Ovary (tissue), 9 donors: Measurements from ENCODE around the gene STK33. TPM values are rescaled to one million over a fixed set of nuclear protein-coding genes. Genes with fewer than 3 reads are reported as not detected.

Experiments used
- DNase-seq, 5 donors: peaks; one replicate each; pipeline ENCODE4 v3.0.0-alpha.2; 2019 to 2020
- H3K27ac ChIP-seq, 2 donors: fragments of 200-600 bp; one replicate each; pipeline versions ENCODE4 v1.5.1 to v1.8.0; 2019 to 2022
- H3K27me3 ChIP-seq: fragments of 200-600 bp; one replicate; pipeline ENCODE4 v1.8.0; 2022
- H3K36me3 ChIP-seq: fragments of 200-600 bp; sonication (generic); one replicate; pipeline ENCODE4 v1.5.1; 2019
- H3K4me1 ChIP-seq: one replicate; pipeline ENCODE4 v1.8.1; 2013; ENCODE audit warnings: mild to moderate bottlenecking, moderate library complexity; ENCODE audit not compliant: insufficient read depth
- H3K4me3 ChIP-seq: fragments of 200-600 bp; sonication (generic); one replicate; pipeline ENCODE4 v1.5.1; 2017
- H3K9me3 ChIP-seq, 2 donors: fragments of 200-600 bp in 1 of 2; sonication (generic) in 1 of 2; one replicate each; pipeline versions ENCODE4 v1.5.1 to v1.8.1; 2013 to 2019; ENCODE audit warnings: mild to moderate bottlenecking in 1 of 2, moderate library complexity in 1 of 2
- EP300 ChIP-seq: sonication (generic); formaldehyde crosslinking; IDR thresholded peaks from one replicate; pipeline ENCODE4 v1.6.1; 2017; ENCODE audit warnings: antibody characterized with exemption
- POLR2A ChIP-seq: fragments of 450-650 bp; IDR thresholded peaks from one replicate; pipeline ENCODE4 v1.6.1; 2017; ENCODE audit warnings: antibody characterized with exemption, mild to moderate bottlenecking, moderate library complexity
- WGBS, 3 donors: extraction: QIAGEN DNeasy Blood & Tissue Kit in 1 of 3; methylation state at CpG; one replicate each; pipeline versions ENCODE4 v1.1.5 to v1.1.7; 2013 to 2017; 5-methylcytosine and 5-hydroxymethylcytosine counted together
- intact Hi-C, 4 donors: fragments of 100-400 bp; cut with DNase I; formaldehyde crosslinking; loops; one replicate each; pipeline versions ENCODE4 v1.11.0 to v1.15.1; 2022 to 2023
- polyA plus RNA-seq, 2 donors: library from polyadenylated mRNA; stranded (reverse); fragments of 200-250 nt in 1 of 2; fragments of 350-450 nt in 1 of 2; fragmentation: Illumina TruSeq in 1 of 2; extraction: RNeasy Lipid Tissue Mini Kit (QIAGEN cat#74804) in 1 of 2; gene quantifications; one replicate each; pipeline ENCODE4 v1.2.3, GENCODE V29; 2013 to 2014
- total RNA-seq, 7 donors: library from RNA; depleted of rRNA in 2 of 7; stranded (reverse); fragments of >200 nt in 2 of 7; fragmentation: NEBNext Ultra II Directional in 3 of 7; extraction: Animal tissue kit (Norgen Biotek cat#: 25700) in 3 of 7; gene quantifications; one replicate each; pipeline versions ENCODE4 v1.1.0 to v1.2.4, GENCODE V29; 2016 to 2023
- TF ChIP-seq, protein P1 (sequence below), 3 donors: fragments of 450-650 bp in 2 of 3; fragments of 200-600 bp in 1 of 3; IDR thresholded peaks; one replicate each; pipeline versions ENCODE4 v1.5.1 to v1.8.0; 2016 to 2022; ENCODE audit warnings: antibody characterized with exemption in 3 of 3, mild to moderate bottlenecking in 1 of 3
- donor health status: DM: no; HTN: no; CAD: no; lungs with moderate emphysema.
- donor health status: DM: no; HTN: no; CAD: no.
- donor health status: Bipolar disorder and iron deficiency.
- donor health status: DM: yes; HTN: yes; CAD: no.
- donor health status: DM: no; HTN: no; CAD: no.
- donor health status: DM: yes; HTN: yes; CAD: no.

Gene STK33
- total and polyA plus RNA-seq, 9 donors, result 11.9 to 50.8 (median 23.5) TPM

DNA sequence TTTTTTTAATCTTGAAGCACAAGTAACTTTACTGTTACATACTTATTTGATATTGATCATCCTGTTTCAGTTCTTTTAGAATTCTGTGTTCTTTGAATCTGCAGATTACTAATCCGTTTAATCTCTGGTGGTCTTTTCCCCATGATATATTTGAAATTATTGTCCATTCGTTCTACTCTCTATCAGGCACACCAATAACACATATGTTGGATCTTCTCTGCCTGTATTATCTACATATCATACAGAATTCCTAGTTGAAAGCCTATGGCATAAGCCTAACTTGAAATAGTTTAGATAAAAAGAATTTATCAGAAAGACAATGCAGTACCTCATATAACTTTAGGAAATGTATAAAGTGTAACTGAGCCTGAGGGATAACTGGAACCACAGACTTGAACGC is 32.6 kb downstream of the STK33 start:
- no peaks in the 10 kb centered on the region for H3K36me3 ChIP-seq
- WGBS, 3 donors, result 91 to 96% (median 95%) methylated on average over 3 of the region's 3 CpGs
- intact Hi-C loops, result loop anchor here in 1 of 4 donors (10.0 kb wide), 1 partner anchor 227 kb away; no protein-coding TSS in a partner anchor
- no peaks in the 10 kb centered on the region for H3K4me1 ChIP-seq
- no peak for DNase-seq
- H3K27me3 ChIP-seq, result no peaks in the 10 kb centered on the region
- H3K27ac ChIP-seq, result no peak overlapping the region
- H3K9me3 ChIP-seq, result no peaks in the 10 kb centered on the region
- no peak overlapping the region for H3K4me3 ChIP-seq
- TF ChIP-seq EP300 (no peak), POLR2A (no peak)
- TF ChIP-seq, protein P1, sequence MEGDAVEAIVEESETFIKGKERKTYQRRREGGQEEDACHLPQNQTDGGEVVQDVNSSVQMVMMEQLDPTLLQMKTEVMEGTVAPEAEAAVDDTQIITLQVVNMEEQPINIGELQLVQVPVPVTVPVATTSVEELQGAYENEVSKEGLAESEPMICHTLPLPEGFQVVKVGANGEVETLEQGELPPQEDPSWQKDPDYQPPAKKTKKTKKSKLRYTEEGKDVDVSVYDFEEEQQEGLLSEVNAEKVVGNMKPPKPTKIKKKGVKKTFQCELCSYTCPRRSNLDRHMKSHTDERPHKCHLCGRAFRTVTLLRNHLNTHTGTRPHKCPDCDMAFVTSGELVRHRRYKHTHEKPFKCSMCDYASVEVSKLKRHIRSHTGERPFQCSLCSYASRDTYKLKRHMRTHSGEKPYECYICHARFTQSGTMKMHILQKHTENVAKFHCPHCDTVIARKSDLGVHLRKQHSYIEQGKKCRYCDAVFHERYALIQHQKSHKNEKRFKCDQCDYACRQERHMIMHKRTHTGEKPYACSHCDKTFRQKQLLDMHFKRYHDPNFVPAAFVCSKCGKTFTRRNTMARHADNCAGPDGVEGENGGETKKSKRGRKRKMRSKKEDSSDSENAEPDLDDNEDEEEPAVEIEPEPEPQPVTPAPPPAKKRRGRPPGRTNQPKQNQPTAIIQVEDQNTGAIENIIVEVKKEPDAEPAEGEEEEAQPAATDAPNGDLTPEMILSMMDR (IDR thresholded peaks at IDR 0.05), result no peak

DNA sequence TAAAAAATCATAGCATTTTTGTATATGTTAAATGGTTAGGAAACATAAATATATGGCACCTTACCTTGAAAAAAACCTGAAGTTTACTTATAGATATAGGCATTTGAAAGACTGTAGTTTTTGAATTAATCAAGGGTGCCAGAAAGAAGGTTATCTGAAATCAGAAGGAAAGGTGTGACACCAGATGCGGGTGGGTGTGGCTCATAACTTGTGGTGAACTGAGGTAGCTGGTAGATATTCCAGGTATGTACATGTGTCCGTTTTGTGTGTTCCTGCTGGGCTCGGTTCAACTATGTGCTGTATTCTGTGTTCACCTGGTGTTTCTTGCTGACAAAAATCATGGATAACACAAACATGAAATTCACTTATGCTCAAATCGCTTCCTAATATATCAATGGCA is 35.6 kb downstream of the STK33 start:
- H3K4me1 ChIP-seq, result no peaks in the 10 kb centered on the region
- intact Hi-C loops, result no loop called here
- H3K9me3 ChIP-seq, result no peaks in the 10 kb centered on the region
- no peak overlapping the region for H3K27ac ChIP-seq
- TF ChIP-seq, protein P1 (IDR thresholded peaks at IDR 0.05), result no peak
- no peak for TF ChIP-seq EP300
- TF ChIP-seq POLR2A, result no peak
- no peak overlapping the region for H3K4me3 ChIP-seq
- H3K36me3 ChIP-seq, result no peaks in the 10 kb centered on the region
- 93 to 97% (median 94%) methylated on average over 4 of the region's 4 CpGs for WGBS, 3 donors
- H3K27me3 ChIP-seq, result no peaks in the 10 kb centered on the region
- no peak for DNase-seq

DNA sequence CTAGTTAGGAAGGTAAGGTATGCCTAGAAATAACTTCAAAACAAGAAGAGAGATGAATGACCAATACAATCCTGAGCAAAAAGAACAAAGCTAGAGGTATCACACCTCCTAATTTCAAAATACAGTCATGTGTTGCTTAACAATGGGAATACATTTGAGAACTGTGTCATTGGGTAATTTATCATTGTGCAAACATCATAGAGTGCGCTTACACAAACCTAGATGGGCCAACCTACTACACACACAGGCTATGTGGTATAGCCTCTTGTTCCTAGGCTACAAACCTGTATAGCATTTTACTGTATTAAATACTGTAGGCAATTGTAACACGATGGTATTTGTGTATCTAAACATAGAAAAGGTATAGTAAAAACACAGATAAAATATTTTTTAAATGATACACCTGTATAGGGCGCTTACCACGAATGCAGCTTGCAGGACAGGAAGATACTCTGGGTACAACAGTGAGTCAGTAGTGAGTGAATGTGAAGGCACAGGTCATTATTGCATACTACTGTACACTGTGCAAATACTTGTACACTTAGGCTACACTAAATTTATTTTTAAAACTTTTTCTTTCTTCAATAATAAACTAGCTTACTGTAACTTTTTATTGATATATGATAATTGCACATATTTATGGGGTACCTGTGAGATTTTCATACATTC is 48.2 kb downstream of the STK33 start:
- no peak overlapping the region for H3K27ac ChIP-seq
- H3K27me3 ChIP-seq, result no peaks in the 10 kb centered on the region
- intact Hi-C loops, result no loop called here
- 73 to 78% (median 77%) methylated on average over 4 of the region's 4 CpGs for WGBS, 3 donors
- H3K4me3 ChIP-seq, result no peak overlapping the region
- no peaks in the 10 kb centered on the region for H3K9me3 ChIP-seq
- no peaks in the 10 kb centered on the region for H3K36me3 ChIP-seq
- no peak for DNase-seq
- TF ChIP-seq POLR2A, result no peak
- TF ChIP-seq EP300, result no peak
- TF ChIP-seq, protein P1 (IDR thresholded peaks at IDR 0.05), result no peak
- H3K4me1 ChIP-seq, result no peaks in the 10 kb centered on the region

DNA sequence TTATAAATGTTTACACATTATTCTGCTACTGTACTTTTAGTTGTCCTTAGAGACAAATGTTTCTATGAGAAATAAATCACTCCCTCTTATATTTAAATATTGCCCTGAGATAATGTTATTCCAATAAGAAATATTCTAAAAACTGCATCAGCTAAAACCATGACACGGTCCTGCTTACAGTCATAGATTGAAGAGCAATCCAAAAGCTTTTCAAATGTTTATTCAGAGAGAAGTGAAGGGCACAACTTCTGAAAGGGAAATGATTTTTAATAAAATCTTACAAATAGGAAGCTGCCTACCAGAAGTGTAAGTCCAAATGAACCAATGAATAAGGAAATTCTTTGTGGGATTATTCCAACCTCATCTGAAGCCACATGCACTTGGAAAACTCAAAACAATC is 49.2 kb downstream of the STK33 start:
- H3K4me1 ChIP-seq, result no peaks in the 10 kb centered on the region
- DNase-seq, result no peak
- 48 to 66% (median 63%) methylated on average over 1 of the region's 1 CpG for WGBS, 3 donors
- H3K4me3 ChIP-seq, result no peak overlapping the region
- intact Hi-C loops, result no loop called here
- H3K27ac ChIP-seq, result no peak overlapping the region
- H3K36me3 ChIP-seq, result no peaks in the 10 kb centered on the region
- H3K9me3 ChIP-seq, result no peaks in the 10 kb centered on the region
- no peaks in the 10 kb centered on the region for H3K27me3 ChIP-seq
- TF ChIP-seq, protein P1 (IDR thresholded peaks at IDR 0.05), result no peak
- no peak for TF ChIP-seq POLR2A
- TF ChIP-seq EP300, result no peak
